PFSK-1 (cell line): Measurements from ENCODE around the gene WDPCP.

Source experiments
- POLR2AphosphoS5 ChIP-seq: IDR thresholded peaks from 2 replicates; pipeline ENCODE4 v1.6.1; 2012; ENCODE audit warnings: low read depth, mild to moderate bottlenecking, control low read depth, low read length, moderate library complexity
- REST ChIP-seq, 2 experiments: IDR thresholded peaks; 2 replicates each; pipeline versions ENCODE4 v1.6.1 to v1.8.0; 2011 to 2012; ENCODE audit warnings: low read depth in 2 of 2, low read length in 2 of 2, control low read depth in 1 of 2, inconsistent platforms in 1 of 2, mild to moderate bottlenecking in 1 of 2, moderate library complexity in 1 of 2; ENCODE audit not compliant: insufficient read depth in 1 of 2
- SIN3A ChIP-seq: IDR thresholded peaks from 2 replicates; pipeline ENCODE4 v1.6.1; 2012; ENCODE audit warnings: mild to moderate bottlenecking, low read length, moderate library complexity, borderline replicate concordance; ENCODE audit not compliant: insufficient read depth
- TAF1 ChIP-seq: IDR thresholded peaks from 2 replicates; pipeline ENCODE4 v1.6.1; 2012; ENCODE audit warnings: low read length, control low read depth, borderline replicate concordance; ENCODE audit not compliant: insufficient read depth

- TF ChIP-seq TAF1 = no peak
- no peak for TF ChIP-seq REST (IDR thresholded peaks at IDR 0.05; ENCODE audit: insufficient read depth in 1 of 2, low read depth in 2 of 2, low read length in 2 of 2)
- no peak for TF ChIP-seq POLR2AphosphoS5
- TF ChIP-seq SIN3A = no peak
Measured at GRCh38 chr2:63631501-63631900, 43.2 kb upstream of the WDPCP start.
